Heart right ventricle (tissue), 16 donors: ENCODE results near the gene PALD1. TPM values are rescaled to one million over a fixed set of nuclear protein-coding genes. Genes with fewer than 3 reads are reported as not detected.

ENCODE experiments used
- ATAC-seq, 8 donors: fragments of 200-7000 bp; cut with Tn5 transposase; one replicate each; pipeline ENCODE4 v1.9.1; 2020; ENCODE audit warnings: mild to moderate bottlenecking in 8 of 8, moderate library complexity in 8 of 8, moderate number of reproducible peaks in 1 of 8
- DNase-seq, 2 donors: peaks; one replicate each; pipeline ENCODE4 v3.0.0-alpha.2; 2020
- H3K27ac ChIP-seq, 10 donors: fragments of 200-600 bp; sonication (generic) in 2 of 10; one replicate each; pipeline versions ENCODE4 v1.5.0 to v1.8.0; 2020 to 2022; ENCODE audit warnings: mild to moderate bottlenecking in 3 of 10
- H3K27me3 ChIP-seq, 7 donors: fragments of 200-600 bp; one replicate each; pipeline ENCODE4 v1.8.0; 2021 to 2022; ENCODE audit warnings: mild to moderate bottlenecking in 2 of 7
- H3K36me3 ChIP-seq, 9 donors: fragments of 200-600 bp; sonication (generic) in 1 of 9; one replicate each; pipeline versions ENCODE4 v1.5.0 to v1.8.0; 2020 to 2022; ENCODE audit warnings: mild to moderate bottlenecking in 2 of 9
- H3K4me1 ChIP-seq, 9 donors: fragments of 200-600 bp; sonication (generic) in 1 of 9; one replicate each; pipeline versions ENCODE4 v1.5.0 to v1.8.0; 2020 to 2022; ENCODE audit warnings: mild to moderate bottlenecking in 4 of 9
- H3K4me3 ChIP-seq, 10 donors: fragments of 200-600 bp; sonication (generic) in 2 of 10; one replicate each; pipeline versions ENCODE4 v1.5.0 to v1.8.0; 2020 to 2022; ENCODE audit warnings: mild to moderate bottlenecking in 7 of 10, moderate library complexity in 2 of 10
- H3K9me3 ChIP-seq, 11 donors: fragments of 200-600 bp in 10 of 11; sonication (generic) in 2 of 11; one replicate each; pipeline versions ENCODE4 v1.5.0 to v1.8.0; 2013 to 2022; ENCODE audit warnings: mild to moderate bottlenecking in 2 of 11, control low read depth in 1 of 11, moderate library complexity in 1 of 11
- WGBS, 2 donors: extraction: QIAGEN DNeasy Blood & Tissue Kit; methylation state at CpG; one replicate each; pipeline ENCODE4 v1.1.7; 2013; ENCODE audit warnings: inconsistent platforms in 1 of 2; 5-methylcytosine and 5-hydroxymethylcytosine counted together
- intact Hi-C, 10 donors: fragments of 100-400 bp; cut with DNase I; formaldehyde crosslinking; loops; one replicate each; pipeline versions ENCODE4 v1.11.1 to v1.14.2; 2022
- polyA plus RNA-seq, 2 donors: library from polyadenylated mRNA; stranded (reverse); fragments of 200-250 nt; gene quantifications; one replicate each; pipeline ENCODE4 v1.2.3, GENCODE V29; 2013
- total RNA-seq, 10 donors: library from RNA; stranded (reverse); fragmentation: NEBNext Ultra II Directional in 3 of 10; extraction: Animal tissue kit (Norgen Biotek cat#: 25700) in 3 of 10; gene quantifications; one replicate each; pipeline versions ENCODE4 v1.2.1 to v1.2.4, GENCODE V29; 2021 to 2023
- TF ChIP-seq, protein P1 (sequence below), 9 donors: fragments of 200-600 bp; sonication (generic) in 2 of 9; IDR thresholded peaks; one replicate each; pipeline versions ENCODE4 v1.5.0 to v1.8.0; 2021 to 2022; ENCODE audit warnings: antibody characterized with exemption in 9 of 9, mild to moderate bottlenecking in 5 of 9, moderate library complexity in 1 of 9
- donor health status: Arrhythmogenic right ventricular cardiomyopathy.
- donor health status: ischemic (EF 13 %, LVEDD 7.1; RV severe dilation, severe dysfunction).
- donor health status: healthy with polysubstance abuse.
- donor health status: DM: no; HTN: yes; CAD: no.
- donor health status: DM: no; HTN: no; CAD: no.
- donor health status: ischemic (EF 25% LVEDD 6.9; RV normal size, moderate dysfunction).
- donor health status: ischemic (EF 25% LVEDD 5.7; RV mildly dilated, moderate dysfunction).
- donor health status: healthy.
- donor health status: DM: yes; HTN: yes; CAD: no.
- donor health status: Ischemic cardiomyopathy.
- donor health status: ischemic (EF 35%, LVEDD 5.7; RV mildly dilated, moderate dysfunction).
- donor health status: nonischemic (EF 11% LVEDD 7.7; RV severe dilation, severe dysfunction).
- donor health status: DM: yes; HTN: yes; CAD: no.
- donor health status: PGD.
- donor health status: ischemic (EF 29% LVEDD 5.4; RV normal size, mild dysfunction).
- donor health status: nonischemic (EF 23%, LVEDD 6.1; RV moderate dilation, normal function).

PALD1 gene
- total and polyA plus RNA-seq, 12 donors: 4.1 to 10.3 (median 5.9) TPM

DNA sequence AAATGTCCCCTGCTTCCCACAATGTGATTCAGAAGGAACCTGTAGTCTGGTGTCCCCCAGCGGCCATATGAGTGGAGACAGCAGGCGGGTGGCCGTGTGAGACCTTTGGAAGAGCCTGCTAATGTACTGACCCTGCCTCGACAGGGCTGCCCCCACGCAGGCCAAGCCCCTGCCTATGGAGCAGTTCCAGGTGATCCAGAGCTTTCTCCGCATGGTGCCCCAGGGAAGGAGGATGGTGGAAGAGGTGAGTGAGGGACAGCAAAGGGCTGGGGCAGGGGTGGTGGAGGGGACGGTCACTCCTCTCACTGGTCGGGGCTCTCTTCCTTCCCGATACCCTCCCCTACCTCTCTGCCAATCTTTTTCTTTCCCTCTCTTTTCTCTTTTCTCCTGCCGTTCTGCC, 55.7 kb downstream of the PALD1 start:
- Histone ChIP-seq H3K9me3 (no peaks in the 10 kb centered on the region), H3K27ac (no peak overlapping the region), H3K36me3 (peaks cover 0 to 91% (median 9%) of the 10 kb centered on the region in 9 donors), H3K27me3 (no peaks in the 10 kb centered on the region), H3K4me1 (no peaks in the 10 kb centered on the region), H3K4me3 (no peak overlapping the region)
- ATAC-seq (no peak), DNase-seq (no peak)
- TF ChIP-seq, protein P1, sequence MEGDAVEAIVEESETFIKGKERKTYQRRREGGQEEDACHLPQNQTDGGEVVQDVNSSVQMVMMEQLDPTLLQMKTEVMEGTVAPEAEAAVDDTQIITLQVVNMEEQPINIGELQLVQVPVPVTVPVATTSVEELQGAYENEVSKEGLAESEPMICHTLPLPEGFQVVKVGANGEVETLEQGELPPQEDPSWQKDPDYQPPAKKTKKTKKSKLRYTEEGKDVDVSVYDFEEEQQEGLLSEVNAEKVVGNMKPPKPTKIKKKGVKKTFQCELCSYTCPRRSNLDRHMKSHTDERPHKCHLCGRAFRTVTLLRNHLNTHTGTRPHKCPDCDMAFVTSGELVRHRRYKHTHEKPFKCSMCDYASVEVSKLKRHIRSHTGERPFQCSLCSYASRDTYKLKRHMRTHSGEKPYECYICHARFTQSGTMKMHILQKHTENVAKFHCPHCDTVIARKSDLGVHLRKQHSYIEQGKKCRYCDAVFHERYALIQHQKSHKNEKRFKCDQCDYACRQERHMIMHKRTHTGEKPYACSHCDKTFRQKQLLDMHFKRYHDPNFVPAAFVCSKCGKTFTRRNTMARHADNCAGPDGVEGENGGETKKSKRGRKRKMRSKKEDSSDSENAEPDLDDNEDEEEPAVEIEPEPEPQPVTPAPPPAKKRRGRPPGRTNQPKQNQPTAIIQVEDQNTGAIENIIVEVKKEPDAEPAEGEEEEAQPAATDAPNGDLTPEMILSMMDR (IDR thresholded peaks at IDR 0.05): no peak
- intact Hi-C loops: no loop called here
- 92 to 93% methylated on average over 10 of the region's 10 CpGs for WGBS, 2 donors

GRCh38 chr10:70535001-70535400, 56.4 kb downstream of the PALD1 start:
- intact Hi-C loops: loop anchor here in 1 of 10 donors (5.0 kb wide), 1 partner anchor 73 kb away; no protein-coding TSS in a partner anchor
- DNase-seq: no peak
- Histone ChIP-seq H3K27me3 (no peaks in the 10 kb centered on the region), H3K9me3 (no peaks in the 10 kb centered on the region), H3K4me1 (no peaks in the 10 kb centered on the region), H3K4me3 (no peak overlapping the region), H3K36me3 (peaks cover 0 to 90% (median 9%) of the 10 kb centered on the region in 9 donors), H3K27ac (no peak overlapping the region)
- WGBS, 2 donors: 98 to 100% methylated on average over 2 of the region's 2 CpGs
- TF ChIP-seq, protein P1 (IDR thresholded peaks at IDR 0.05): no peak
- ATAC-seq: no peak

- TF ChIP-seq, protein P1 (IDR thresholded peaks at IDR 0.05): no peak
- Histone ChIP-seq H3K4me3 (no peak overlapping the region), H3K4me1 (no peaks in the 10 kb centered on the region), H3K27me3 (no peaks in the 10 kb centered on the region), H3K36me3 (peaks cover 0 to 86% (median 9%) of the 10 kb centered on the region in 9 donors), H3K9me3 (no peaks in the 10 kb centered on the region), H3K27ac (no peak overlapping the region)
- intact Hi-C loops: loop anchor here in 1 of 10 donors (5.0 kb wide), 1 partner anchor 73 kb away; no protein-coding TSS in a partner anchor
- no peak for DNase-seq
- ATAC-seq: no peak
- 88 to 93% methylated on average over 5 of the region's 5 CpGs for WGBS, 2 donors
Measured at GRCh38 chr10:70535451-70535850, 56.9 kb downstream of the PALD1 start.

- DNase-seq (no peak), ATAC-seq (no peak)
- Histone ChIP-seq H3K9me3 (no peaks in the 10 kb centered on the region), H3K4me1 (no peaks in the 10 kb centered on the region), H3K4me3 (no peak overlapping the region), H3K27ac (no peak overlapping the region), H3K27me3 (no peaks in the 10 kb centered on the region), H3K36me3 (peaks cover 0 to 87% (median 4%) of the 10 kb centered on the region in 9 donors)
- TF ChIP-seq, protein P1 (IDR thresholded peaks at IDR 0.05): no peak
- intact Hi-C loops: loop anchor here in 1 of 10 donors (5.0 kb wide), 1 partner anchor 74 kb away; no protein-coding TSS in a partner anchor
- WGBS, 2 donors: 88 to 90% methylated on average over 8 of the region's 8 CpGs
Measured at GRCh38 chr10:70536196-70536861, 57.8 kb downstream of the PALD1 start.
